GM18511 (cell line): ENCODE results near the gene ZKSCAN5.
A peak's percentile ranks its signal among the peaks of the same experiment; 100 is the strongest.
"Not testable (repeated sequence)": the region's sequence is repeated elsewhere in the genome, so short reads cannot be mapped to it uniquely, and the experiment has no call there.

Source experiments
- ATAC-seq: cut with Tn5 transposase; IDR thresholded peaks from one replicate; pipeline ENCODE4 v1.9.1; 2021; ENCODE audit warnings: mild to moderate bottlenecking, moderate library complexity; ENCODE audit not compliant: unreplicated experiment

Gene ZKSCAN5

GRCh38 chr7:99497766-99498545 is 6.5 kb upstream of the ZKSCAN5 start:
- ATAC-seq, result no peak

GRCh38 chr7:99498546-99498944 is 5.9 kb upstream of the ZKSCAN5 start:
- no peak for ATAC-seq

- ATAC-seq, result peak; percentile 28
These were observed 5.1 kb upstream of the ZKSCAN5 start for GRCh38 chr7:99499371-99499720.

GRCh38 chr7:99499721-99500636 is 4.5 kb upstream of the ZKSCAN5 start, which contains the start of gene ZNF394:
Gene ZNF394, minus strand, starts transcription at chr7:99500281. Its CDS starts 188 bp downstream, at chr7:99500093.
- peak; percentile 47 for ATAC-seq

- ATAC-seq, result no peak
These were observed 3.8 kb upstream of the ZKSCAN5 start for GRCh38 chr7:99500637-99501009.

- not testable (repeated sequence) for ATAC-seq
These were observed 3.2 kb upstream of the ZKSCAN5 start for GRCh38 chr7:99501236-99501635.

GRCh38 chr7:99504281-99504602 is 220 bp upstream of the ZKSCAN5 start:
- no peak for ATAC-seq

- ATAC-seq, result peak; percentile 10
These were observed 831 bp downstream of the ZKSCAN5 start for GRCh38 chr7:99505324-99505662.

- no peak for ATAC-seq
These were observed 9.6 kb downstream of the ZKSCAN5 start for GRCh38 chr7:99514050-99514449.

- no peak for ATAC-seq
These were observed 16.9 kb downstream of the ZKSCAN5 start for GRCh38 chr7:99521399-99521798.

GRCh38 chr7:99525713-99526440 is 21.4 kb downstream of the ZKSCAN5 start:
- ATAC-seq, result no peak

- no peak for ATAC-seq
These were observed 26.9 kb downstream of the ZKSCAN5 start for GRCh38 chr7:99531354-99531765.

- ATAC-seq, result no peak
These were observed 31.2 kb downstream of the ZKSCAN5 start for GRCh38 chr7:99535667-99536066.

GRCh38 chr7:99539213-99539811 is 34.9 kb downstream of the ZKSCAN5 start:
- no peak for ATAC-seq

GRCh38 chr7:99540542-99540941 is 36.1 kb downstream of the ZKSCAN5 start:
- no peak for ATAC-seq

- no peak for ATAC-seq
These were observed 36.8 kb downstream of the ZKSCAN5 start for GRCh38 chr7:99541212-99541611.

GRCh38 chr7:99543081-99543671 is 38.7 kb downstream of the ZKSCAN5 start:
- ATAC-seq, result no peak

GRCh38 chr7:99543916-99544315 is 39.5 kb downstream of the ZKSCAN5 start:
- ATAC-seq, result no peak

- ATAC-seq, result not testable (repeated sequence)
These were observed 40.8 kb downstream of the ZKSCAN5 start for GRCh38 chr7:99545308-99545707.

GRCh38 chr7:99549545-99549944 is 45.1 kb downstream of the ZKSCAN5 start:
- ATAC-seq, result not testable (repeated sequence)

- no peak for ATAC-seq
These were observed 46.9 kb downstream of the ZKSCAN5 start for GRCh38 chr7:99551334-99551733.
